Tibial artery (tissue), 4 donors: Measurements from ENCODE around the gene KCNE2.

Experiments
- DNase-seq, 2 donors: peaks; one replicate each; pipeline ENCODE4 v3.0.0-alpha.2; 2019
- H3K27ac ChIP-seq, 2 donors: fragments of 200-600 bp; sonication (generic) in 1 of 2; 1 replicate in 1 of 2; 2 replicates in 1 of 2; pipeline ENCODE4 v1.5.1; 2018 to 2019; ENCODE audit warnings: mild to moderate bottlenecking in 1 of 2
- H3K27me3 ChIP-seq, 2 donors: fragments of 200-600 bp; sonication (generic) in 1 of 2; one replicate each; pipeline versions ENCODE4 v1.5.1 to v1.6.0; 2016 to 2019
- H3K36me3 ChIP-seq, 3 donors: fragments of 200-600 bp; sonication (generic) in 2 of 3; one replicate each; pipeline ENCODE4 v1.5.1; 2016 to 2019; ENCODE audit warnings: mild to moderate bottlenecking in 2 of 3
- H3K4me1 ChIP-seq, 4 donors: fragments of 200-600 bp; sonication (generic) in 2 of 4; 1 replicate in 3 of 4; 2 replicates in 1 of 4; pipeline ENCODE4 v1.5.1; 2016 to 2019
- H3K4me3 ChIP-seq, 2 donors: fragments of 200-600 bp; sonication (generic) in 1 of 2; 1 replicate in 1 of 2; 2 replicates in 1 of 2; pipeline ENCODE4 v1.5.1; 2018 to 2019; ENCODE audit warnings: mild to moderate bottlenecking in 2 of 2
- H3K9me3 ChIP-seq, 3 donors: fragments of 200-600 bp; sonication (generic) in 1 of 3; one replicate each; pipeline ENCODE4 v1.5.1; 2016 to 2019
- CTCF ChIP-seq, 2 experiments: fragments of 200-600 bp in 1 of 2; fragments of 450-650 bp in 1 of 2; IDR thresholded peaks; one replicate each; pipeline ENCODE4 v1.5.1; 2017 to 2019; ENCODE audit warnings: antibody characterized with exemption in 2 of 2, mild to moderate bottlenecking in 1 of 2, moderate library complexity in 1 of 2
- intact Hi-C: fragments of 100-400 bp; cut with DNase I; formaldehyde crosslinking; loops from one replicate; pipeline ENCODE4 v1.15.0; 2023; ENCODE audit warnings: low total_unique reads

Gene KCNE2

GRCh38 chr21:34358866-34359265, 4.9 kb upstream of the KCNE2 start:
- Histone ChIP-seq H3K36me3 (no peaks in the 10 kb centered on the region), H3K4me1 (peaks cover 0 to 4% (median 0%) of the 10 kb centered on the region in 4 donors), H3K27me3 (no peaks in the 10 kb centered on the region), H3K9me3 (no peaks in the 10 kb centered on the region), H3K4me3 (no peak overlapping the region), H3K27ac (no peak overlapping the region)
- intact Hi-C loops = no loop called here
- TF ChIP-seq CTCF (IDR thresholded peaks at IDR 0.05) = no peak
- no peak for DNase-seq

GRCh38 chr21:34360488-34361241, 3.1 kb upstream of the KCNE2 start:
- intact Hi-C loops = no loop called here
- Histone ChIP-seq H3K27ac (no peak overlapping the region), H3K9me3 (no peaks in the 10 kb centered on the region), H3K27me3 (no peaks in the 10 kb centered on the region), H3K4me3 (no peak overlapping the region), H3K36me3 (no peaks in the 10 kb centered on the region), H3K4me1 (peaks cover 0 to 4% (median 0%) of the 10 kb centered on the region in 4 donors)
- no peak for TF ChIP-seq CTCF (IDR thresholded peaks at IDR 0.05)
- no peak for DNase-seq

GRCh38 chr21:34362136-34362444, 1.7 kb upstream of the KCNE2 start:
- DNase-seq = no peak
- intact Hi-C loops = no loop called here
- no peak for TF ChIP-seq CTCF (IDR thresholded peaks at IDR 0.05)

GRCh38 chr21:34362670-34363069, 1.1 kb upstream of the KCNE2 start:
- peaks cover 0 to 4% (median 0%) of the 10 kb centered on the region in 4 donors for H3K4me1 ChIP-seq
- intact Hi-C loops = no loop called here
- TF ChIP-seq CTCF (IDR thresholded peaks at IDR 0.05) = no peak
- DNase-seq = no peak
- H3K36me3 ChIP-seq = no peaks in the 10 kb centered on the region
- no peaks in the 10 kb centered on the region for H3K9me3 ChIP-seq
- H3K27me3 ChIP-seq = no peaks in the 10 kb centered on the region
- H3K27ac ChIP-seq = no peak overlapping the region
- no peak overlapping the region for H3K4me3 ChIP-seq

More at GRCh38 chr21:34362136-34362444, 1.7 kb upstream of the KCNE2 start:
- Histone ChIP-seq H3K36me3 (no peaks in the 10 kb centered on the region), H3K27me3 (no peaks in the 10 kb centered on the region), H3K9me3 (no peaks in the 10 kb centered on the region), H3K27ac (no peak overlapping the region), H3K4me1 (peaks cover 0 to 4% (median 0%) of the 10 kb centered on the region in 4 donors), H3K4me3 (no peak overlapping the region)

- no peaks in the 10 kb centered on the region for H3K36me3 ChIP-seq
- H3K4me3 ChIP-seq = no peak overlapping the region
- no peaks in the 10 kb centered on the region for H3K27me3 ChIP-seq
- DNase-seq = no peak
- intact Hi-C loops = no loop called here
- no peak for TF ChIP-seq CTCF (IDR thresholded peaks at IDR 0.05)
- H3K9me3 ChIP-seq = no peaks in the 10 kb centered on the region
- H3K4me1 ChIP-seq = peaks cover 0 to 4% (median 0%) of the 10 kb centered on the region in 4 donors
- H3K27ac ChIP-seq = no peak overlapping the region
Observed at GRCh38 chr21:34364921-34365320, 1.1 kb downstream of the KCNE2 start.
